ENCODE data around the gene SLC6A8. TPM values are rescaled to one million over a fixed set of nuclear protein-coding genes. Genes with fewer than 3 reads are reported as not detected.

Gene SLC6A8
- total RNA-seq, 1 experiment from 2014 or later = 61.3 TPM

DNA sequence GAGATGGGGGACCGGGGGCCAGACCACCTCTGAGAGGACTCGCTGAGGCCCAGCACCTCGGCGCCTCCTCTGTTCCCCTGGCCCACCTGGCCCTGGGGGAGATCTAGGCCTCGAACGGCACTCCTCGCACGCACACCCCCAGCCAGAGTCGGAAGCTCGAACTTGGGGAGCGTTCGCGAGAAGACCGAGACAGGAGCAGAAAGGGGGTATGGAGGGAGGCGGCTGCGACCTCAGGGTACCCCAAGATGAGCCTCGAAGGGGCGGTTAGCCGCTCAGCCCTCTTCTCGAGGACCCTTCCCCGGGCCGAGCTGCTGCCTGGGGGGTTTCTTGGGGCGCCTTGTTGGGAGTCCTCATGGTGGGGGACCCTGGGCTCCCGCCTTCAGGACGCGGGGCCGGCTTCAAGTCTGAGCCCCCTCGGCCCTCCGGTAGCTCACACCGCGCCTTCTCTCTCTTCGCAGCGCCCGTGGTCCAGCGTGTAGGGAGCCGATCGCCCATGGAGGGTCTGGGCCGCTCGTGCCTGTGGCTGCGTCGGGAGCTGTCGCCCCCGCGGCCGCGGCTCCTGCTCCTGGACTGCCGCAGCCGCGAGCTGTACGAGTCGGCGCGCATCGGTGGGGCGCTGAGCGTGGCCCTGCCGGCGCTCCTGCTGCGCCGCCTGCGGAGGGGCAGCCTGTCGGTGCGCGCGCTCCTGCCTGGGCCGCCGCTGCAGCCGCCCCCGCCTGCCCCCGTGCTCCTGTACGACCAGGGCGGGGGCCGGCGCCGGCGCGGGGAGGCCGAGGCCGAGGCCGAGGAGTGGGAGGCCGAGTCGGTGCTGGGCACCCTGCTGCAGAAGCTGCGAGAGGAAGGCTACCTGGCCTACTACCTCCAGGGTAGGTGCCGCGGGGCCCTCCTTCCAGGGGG, 40.0 kb upstream of the SLC6A8 start:
- no peak for DNase-seq (ENCODE audit: low read depth)

DNA sequence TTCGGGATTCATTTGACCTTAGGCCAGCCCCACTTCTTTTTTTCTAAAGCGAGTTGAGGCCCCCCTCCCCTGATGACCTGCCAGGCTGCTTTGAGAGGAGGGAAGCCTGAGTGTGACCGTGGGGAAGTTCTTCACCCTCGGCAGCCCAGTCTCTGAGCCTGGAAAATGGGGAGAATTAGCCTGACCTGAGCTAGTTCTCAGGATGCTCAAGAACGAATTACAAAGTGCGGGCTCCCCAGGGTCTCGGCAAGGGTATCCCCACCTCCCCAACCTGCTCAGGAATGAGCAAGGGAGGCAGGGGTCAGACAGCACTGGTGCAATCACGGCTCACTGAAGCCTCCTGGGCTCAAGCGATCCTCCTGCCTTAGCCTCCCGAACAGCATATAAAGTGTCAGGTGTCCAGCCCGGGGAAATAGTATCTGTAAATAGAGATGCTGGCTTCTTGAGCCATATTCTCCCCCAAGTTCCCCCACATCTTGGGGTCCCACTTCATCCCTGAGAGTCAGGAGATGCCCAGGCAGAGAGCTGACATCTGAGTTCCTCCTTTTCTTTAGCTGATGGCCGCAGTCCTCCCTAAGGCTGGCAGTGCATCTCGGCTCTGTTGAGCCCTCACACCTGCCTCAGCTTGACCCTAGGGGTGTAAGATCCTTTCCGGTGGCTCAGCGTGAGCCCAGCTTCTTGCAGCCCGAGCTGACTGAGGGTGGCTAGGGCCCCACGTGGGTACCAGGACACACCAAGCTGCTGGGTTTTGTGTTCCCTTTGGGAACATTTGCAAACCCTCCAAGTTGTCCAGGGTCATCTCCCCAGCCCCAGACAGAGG, 39.2 kb upstream of the SLC6A8 start:
- no peak for DNase-seq (ENCODE audit: low read depth)

- no peak for DNase-seq (ENCODE audit: low read depth)
Observed at GRCh38 chrX:153649178-153649914, 38.4 kb upstream of the SLC6A8 start.

- no peak for DNase-seq (ENCODE audit: low read depth)
Observed at GRCh38 chrX:153649915-153650782, 37.6 kb upstream of the SLC6A8 start.

DNA sequence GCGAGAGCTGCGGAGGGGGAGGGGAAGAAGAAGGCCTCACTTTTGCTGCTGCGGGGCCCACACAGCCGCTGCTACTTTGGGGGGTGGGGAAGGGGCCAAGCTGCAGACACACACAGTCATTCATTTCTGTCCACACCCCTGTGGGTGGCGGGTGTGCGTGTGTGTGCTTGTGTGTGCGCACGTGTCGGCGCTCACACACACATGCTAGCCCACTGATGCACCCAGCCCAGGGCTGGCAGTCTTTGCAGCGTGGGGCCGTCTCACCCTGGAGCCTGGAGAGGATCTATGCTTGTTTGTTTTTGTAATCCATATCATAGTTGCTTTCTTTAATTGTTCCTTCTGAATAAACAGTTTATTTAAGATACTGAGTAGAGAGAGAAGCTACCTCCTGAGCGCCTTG, 36.8 kb upstream of the SLC6A8 start:
- DNase-seq (ENCODE audit: low read depth) = no peak

- DNase-seq (ENCODE audit: low read depth) = no peak
Observed at GRCh38 chrX:153651540-153652079, 36.1 kb upstream of the SLC6A8 start.

- no peak for DNase-seq (ENCODE audit: low read depth)
Observed at GRCh38 chrX:153653556-153653955, 34.2 kb upstream of the SLC6A8 start.

DNA sequence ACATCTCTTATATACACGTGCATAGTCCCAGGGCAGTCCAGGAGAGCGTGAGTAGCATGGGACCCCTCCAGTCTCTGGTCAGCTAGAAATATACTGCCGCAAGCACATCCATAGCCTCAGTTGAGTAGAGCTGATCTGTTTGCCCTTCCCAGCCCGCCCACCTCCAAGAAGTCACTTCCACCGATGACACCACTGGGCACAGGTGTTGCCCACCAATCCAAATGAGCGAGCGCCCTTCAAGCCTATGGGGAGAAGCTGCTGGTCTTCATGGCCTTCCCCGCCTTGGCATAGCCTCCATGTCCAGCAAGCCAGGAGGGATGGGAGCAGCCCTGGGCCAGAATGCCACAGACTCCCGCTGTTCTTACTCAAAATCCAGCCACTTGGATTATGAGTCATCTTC, 30.6 kb upstream of the SLC6A8 start:
- DNase-seq (ENCODE audit: low read depth) = no peak

- DNase-seq (ENCODE audit: low read depth) = no peak
Observed at GRCh38 chrX:153659268-153659667, 28.5 kb upstream of the SLC6A8 start.

- DNase-seq (ENCODE audit: low read depth) = peak; percentile 36
Observed at GRCh38 chrX:153662266-153662665, 25.5 kb upstream of the SLC6A8 start.

DNA sequence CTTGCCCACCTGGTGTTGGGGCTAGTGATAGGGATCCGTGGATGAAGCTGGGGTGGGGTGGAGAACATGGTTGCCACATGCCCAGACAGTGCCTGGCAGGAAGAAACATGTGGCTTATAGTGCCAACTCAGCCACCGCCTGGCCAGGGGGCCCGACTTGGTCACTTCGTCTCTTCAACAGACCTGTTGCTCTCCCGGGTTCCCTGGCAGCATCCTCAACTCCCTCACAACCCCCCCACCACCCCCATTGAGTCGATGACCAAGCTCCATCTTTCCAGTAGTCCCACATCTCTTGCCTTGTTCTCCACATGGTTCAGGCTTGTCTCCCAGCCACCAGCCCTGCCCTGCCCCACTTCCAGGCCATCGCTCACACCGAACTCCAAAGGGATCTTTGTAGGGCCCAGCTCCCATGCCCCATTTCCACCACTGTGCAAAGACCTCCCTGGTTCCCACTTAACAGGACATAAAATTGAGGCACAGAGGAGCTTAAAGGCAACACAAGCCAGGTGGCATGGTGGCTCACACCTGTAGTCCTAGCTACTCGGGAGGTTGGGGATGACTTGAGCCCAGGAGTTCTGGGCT, 21.9 kb upstream of the SLC6A8 start:
- DNase-seq (ENCODE audit: low read depth) = no peak

DNA sequence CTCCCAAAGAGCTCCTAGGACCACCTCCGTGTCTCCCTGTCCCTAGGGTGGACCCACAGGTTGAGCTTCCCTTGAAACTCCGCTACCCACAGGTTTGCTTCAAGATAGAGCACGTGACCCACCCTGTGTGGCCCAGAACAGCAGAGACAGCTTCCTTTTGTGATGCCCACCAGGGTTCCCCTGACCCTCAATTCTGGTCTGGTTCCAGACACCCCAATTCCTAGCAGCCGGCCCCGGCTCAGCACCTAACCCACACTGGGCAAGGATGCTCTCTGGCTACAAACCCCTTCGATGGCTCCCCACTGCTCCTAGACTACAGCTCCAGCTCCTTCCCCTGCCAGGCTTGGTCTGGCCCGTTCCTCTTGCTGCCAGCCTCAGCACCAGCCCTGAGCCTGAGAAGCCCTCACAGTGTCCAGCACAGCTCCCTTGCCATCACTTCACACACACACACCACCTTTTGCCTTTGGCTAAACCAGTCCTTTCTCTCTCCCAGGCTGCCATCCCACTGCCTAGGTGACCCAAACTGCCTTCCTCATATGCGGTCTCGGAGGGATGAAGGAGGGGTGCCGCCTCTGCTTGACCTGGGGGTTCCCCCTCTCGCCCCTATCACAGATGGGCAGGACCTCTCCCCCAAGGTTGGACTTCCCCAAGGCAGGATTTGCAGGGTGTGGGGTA, 20.3 kb upstream of the SLC6A8 start:
- no peak for DNase-seq (ENCODE audit: low read depth)

DNA sequence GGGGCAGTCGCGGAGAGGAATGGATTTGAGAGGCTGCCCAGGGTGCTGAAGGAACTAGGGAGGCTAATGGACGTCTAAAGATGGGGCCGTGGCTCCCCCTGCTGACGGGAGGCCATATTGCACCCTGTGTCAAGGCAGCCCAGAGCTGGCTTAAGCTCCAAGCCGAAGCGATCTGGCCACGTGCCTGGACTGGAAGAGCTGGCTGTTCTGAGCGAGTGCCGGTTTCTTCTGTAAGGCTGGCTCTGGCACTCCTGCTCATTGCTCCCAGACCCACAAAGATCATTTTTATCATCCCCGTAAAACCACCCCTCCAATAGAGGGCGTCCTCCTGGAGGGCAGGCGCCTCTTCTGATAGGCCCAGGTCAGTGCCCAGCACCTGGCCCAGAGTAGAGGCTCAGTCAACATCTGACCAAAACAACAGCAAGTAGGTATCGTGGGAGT, 19.8 kb upstream of the SLC6A8 start:
- peak; percentile 64 for DNase-seq (ENCODE audit: low read depth)

- no peak for DNase-seq (ENCODE audit: low read depth)
Observed at GRCh38 chrX:153668423-153669173, 19.1 kb upstream of the SLC6A8 start.

DNA sequence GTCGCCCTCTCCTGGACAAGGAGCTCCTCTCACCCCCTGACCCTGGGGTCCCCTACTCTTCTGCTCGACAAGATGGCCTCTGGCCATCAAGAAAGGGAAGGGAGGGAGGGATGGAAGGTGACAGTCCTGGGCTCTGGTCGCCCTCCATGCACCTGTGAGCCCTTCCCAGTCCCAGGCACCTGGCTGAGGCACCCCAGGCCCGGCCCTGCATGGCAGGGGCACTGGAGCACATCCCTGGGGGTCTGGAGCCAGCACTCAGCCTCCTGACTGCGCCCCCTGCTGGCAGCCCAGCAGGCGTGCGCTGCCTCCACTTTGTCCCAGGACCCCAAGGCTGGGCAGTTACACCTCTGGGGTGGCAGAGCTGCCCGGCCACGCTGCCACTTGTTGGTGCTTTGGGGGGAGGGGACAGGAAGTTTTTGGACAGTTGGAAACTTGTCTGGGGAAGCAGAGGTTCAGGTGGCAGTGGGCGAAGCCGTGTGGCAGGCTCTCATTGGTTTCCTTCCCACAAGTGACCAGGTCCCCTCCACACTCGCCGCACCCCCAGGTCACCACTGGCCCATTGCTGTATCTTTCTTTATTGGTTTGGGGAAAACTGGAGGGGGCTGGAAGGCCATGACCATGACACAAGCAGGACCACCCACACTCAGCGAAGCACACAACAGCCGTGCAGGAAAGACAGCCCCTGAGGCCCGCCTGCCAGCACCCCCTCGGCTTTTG, 18.4 kb upstream of the SLC6A8 start:
- DNase-seq (ENCODE audit: low read depth) = no peak

- no peak for DNase-seq (ENCODE audit: low read depth)
Observed at GRCh38 chrX:153669901-153670731, 17.6 kb upstream of the SLC6A8 start.
